Measurements from ENCODE around the gene DRGX. TPM values are rescaled to one million over a fixed set of nuclear protein-coding genes. Genes with fewer than 3 reads are reported as not detected.

Gene DRGX
- total RNA-seq, 1 donor from 2014 or later = not detected

GRCh38 chr10:49415109-49415508, 19.2 kb upstream of the DRGX start:
- Mint-ChIP-seq H3K27ac (ENCODE audit: unreplicated experiment) (no peak overlapping the region), H3K4me3 (ENCODE audit: unreplicated experiment) (no peak overlapping the region), H3K4me1 (ENCODE audit: unreplicated experiment) (no peaks in the 10 kb centered on the region), H3K9me3 (ENCODE audit: unreplicated experiment) (no peaks in the 10 kb centered on the region), H3K36me3 (ENCODE audit: low read depth, unreplicated experiment) (no peaks in the 10 kb centered on the region), H3K27me3 (ENCODE audit: unreplicated experiment) (peaks cover 4% of the 10 kb centered on the region)
- no peak for DNase-seq (ENCODE audit: low spot score)
- no peak for TF ChIP-seq CTCF (IDR thresholded peaks at IDR 0.05; ENCODE audit: unreplicated experiment)

GRCh38 chr10:49414496-49414895, 18.6 kb upstream of the DRGX start:
- Mint-ChIP-seq H3K27me3 (ENCODE audit: unreplicated experiment) (peaks cover 4% of the 10 kb centered on the region), H3K4me3 (ENCODE audit: unreplicated experiment) (no peak overlapping the region), H3K4me1 (ENCODE audit: unreplicated experiment) (no peaks in the 10 kb centered on the region), H3K9me3 (ENCODE audit: unreplicated experiment) (no peaks in the 10 kb centered on the region), H3K27ac (ENCODE audit: unreplicated experiment) (no peak overlapping the region), H3K36me3 (ENCODE audit: low read depth, unreplicated experiment) (no peaks in the 10 kb centered on the region)
- DNase-seq (ENCODE audit: low spot score) = no peak
- TF ChIP-seq CTCF (IDR thresholded peaks at IDR 0.05; ENCODE audit: unreplicated experiment) = no peak

- Mint-ChIP-seq H3K9me3 (ENCODE audit: unreplicated experiment) (no peaks in the 10 kb centered on the region), H3K36me3 (ENCODE audit: low read depth, unreplicated experiment) (no peaks in the 10 kb centered on the region), H3K27me3 (ENCODE audit: unreplicated experiment) (peaks cover 4% of the 10 kb centered on the region), H3K27ac (ENCODE audit: unreplicated experiment) (no peak overlapping the region), H3K4me3 (ENCODE audit: unreplicated experiment) (no peak overlapping the region), H3K4me1 (ENCODE audit: unreplicated experiment) (no peaks in the 10 kb centered on the region)
- no peak for DNase-seq (ENCODE audit: low spot score)
- no peak for TF ChIP-seq CTCF (IDR thresholded peaks at IDR 0.05; ENCODE audit: unreplicated experiment)
Observed at GRCh38 chr10:49412571-49412970, 16.7 kb upstream of the DRGX start.

- Mint-ChIP-seq H3K9me3 (ENCODE audit: unreplicated experiment) (no peaks in the 10 kb centered on the region), H3K27ac (ENCODE audit: unreplicated experiment) (no peak overlapping the region), H3K4me1 (ENCODE audit: unreplicated experiment) (peaks cover 2% of the 10 kb centered on the region), H3K27me3 (ENCODE audit: unreplicated experiment) (peaks cover 4% of the 10 kb centered on the region), H3K4me3 (ENCODE audit: unreplicated experiment) (no peak overlapping the region), H3K36me3 (ENCODE audit: low read depth, unreplicated experiment) (no peaks in the 10 kb centered on the region)
- DNase-seq (ENCODE audit: low spot score) = no peak
- no peak for TF ChIP-seq CTCF (IDR thresholded peaks at IDR 0.05; ENCODE audit: unreplicated experiment)
Observed at GRCh38 chr10:49410365-49411074, 14.6 kb upstream of the DRGX start.

GRCh38 chr10:49409755-49410154, 13.9 kb upstream of the DRGX start:
- no peak for TF ChIP-seq CTCF (IDR thresholded peaks at IDR 0.05; ENCODE audit: unreplicated experiment)
- no peak overlapping the region for H3K4me3 Mint-ChIP-seq (ENCODE audit: unreplicated experiment)
- peaks cover 4% of the 10 kb centered on the region for H3K27me3 Mint-ChIP-seq (ENCODE audit: unreplicated experiment)
- peaks cover 2% of the 10 kb centered on the region for H3K4me1 Mint-ChIP-seq (ENCODE audit: unreplicated experiment)
- DNase-seq (ENCODE audit: low spot score) = no peak
- no peaks in the 10 kb centered on the region for H3K9me3 Mint-ChIP-seq (ENCODE audit: unreplicated experiment)
- H3K27ac Mint-ChIP-seq (ENCODE audit: unreplicated experiment) = no peak overlapping the region
- H3K36me3 Mint-ChIP-seq (ENCODE audit: low read depth, unreplicated experiment) = no peaks in the 10 kb centered on the region

Measured in endothelial cell (in vitro differentiated cells).